ENCODE results near the gene CORIN. TPM values are rescaled to one million over a fixed set of nuclear protein-coding genes. Genes with fewer than 3 reads are reported as not detected.
A peak's percentile ranks its signal among the peaks of the same experiment; 100 is the strongest.

CORIN gene
- total and polyA plus RNA-seq, 2 of the 13 experiments (the other 11 are each of a cell fraction or from before 2014, with no cell fraction given) = 0.84 to 1.2 TPM

GRCh38 chr4:47736146-47736545, 101.7 kb downstream of the CORIN start:
- Histone ChIP-seq H3K9ac (ENCODE audit: insufficient read depth, low read depth, low read length) (no peak overlapping the region), H4K20me1 (ENCODE audit: insufficient read depth, low read length) (no peaks in the 10 kb centered on the region), H3K4me3 (replicated peaks in 1 of 3; ENCODE audit: insufficient read depth in 1 of 3, low read depth in 2 of 3, low read length in 3 of 3) (no peak overlapping the region), H3K4me1 (ENCODE audit: insufficient read depth, low read length) (peaks cover 31% of the 10 kb centered on the region), H3K4me2 (ENCODE audit: low read depth, low read length) (no peak overlapping the region), H2AFZ (ENCODE audit: low read length) (no peak overlapping the region), H3K27me3 (ENCODE audit: control insufficient read depth in 1 of 2, insufficient read depth in 2 of 2, low read length in 2 of 2) (no peaks in the 10 kb centered on the region; a peak in 1 of 5 replicates), H3K79me2 (ENCODE audit: insufficient read depth, low read length) (no peaks in the 10 kb centered on the region), H3K9me3 (ENCODE audit: low read length) (no peaks in the 10 kb centered on the region), H3K36me3 (replicated peaks in 1 of 2; ENCODE audit: control insufficient read depth in 1 of 2, insufficient read depth in 2 of 2, low read length in 2 of 2) (no peaks in the 10 kb centered on the region), H3K27ac (ENCODE audit: extremely low read length, insufficient read depth, low read length) (no peak overlapping the region)
- in situ Hi-C loops (cut with HindIII; ENCODE audit: extremely low pct_ligation_motif_present, low pct_unique_long_range_greater_than_20kb) (no loop called here), intact Hi-C loops (cut with micrococcal nuclease; ENCODE audit: unreplicated experiment) (no loop called here)
- DNase-seq (ENCODE audit: low spot score) (no peak), FAIRE-seq (no peak), ATAC-seq (no peak)
- CTCF ChIA-PET (ENCODE audit: low intra/inter-chr PET ratio, low total read pairs) = no interaction called here
- POLR2A ChIA-PET = no interaction called here
- no peak for TF ChIP-seq TFDP1 (CRISPR knock-in tag; IDR thresholded peaks at IDR 0.05; ENCODE audit: borderline replicate concordance)
- 45% methylated on average over 1 of the region's 1 CpG for WGBS (ENCODE audit: low lambda C conversion rate)
- no TSS peak for BruUV-seq (replicated peaks)

DNA sequence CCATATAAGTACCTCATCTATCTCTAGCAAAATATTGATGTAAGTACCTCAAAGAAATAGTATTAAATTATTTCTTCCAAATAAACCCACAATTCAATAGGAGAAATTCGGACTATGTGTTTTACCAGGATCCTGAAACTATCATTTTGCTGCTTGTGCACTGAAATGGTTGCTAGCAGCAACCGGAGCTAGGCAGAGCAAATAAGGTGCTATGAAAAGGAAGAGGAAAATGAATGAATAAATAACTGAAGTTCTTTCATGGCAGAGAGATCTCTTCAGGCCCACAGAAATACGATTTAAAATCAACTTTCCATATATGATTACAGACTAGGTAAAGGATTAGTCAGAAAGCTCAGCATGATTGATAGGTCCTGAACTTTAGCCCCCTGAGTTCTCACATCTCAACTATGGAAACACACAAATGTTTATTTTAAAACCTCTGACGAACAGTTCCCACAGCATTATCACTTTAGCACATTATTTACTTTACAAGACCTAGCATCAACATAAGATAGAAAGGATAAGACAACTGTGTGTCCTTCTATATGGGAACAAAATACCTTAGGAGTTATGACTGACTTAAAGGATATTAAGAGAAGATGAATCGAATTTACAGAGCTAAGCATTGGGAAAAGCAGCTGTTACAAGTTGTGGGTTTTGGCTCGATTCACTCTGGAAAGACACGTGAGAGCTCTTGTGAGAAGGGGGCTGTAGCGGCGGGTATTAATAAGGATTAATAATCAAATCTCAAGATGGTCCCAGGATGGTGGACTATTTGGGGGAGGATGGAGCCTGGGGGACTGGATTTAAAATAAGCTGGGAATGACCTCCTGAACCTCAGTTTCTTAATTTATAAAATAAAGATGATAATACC, 104.3 kb downstream of the CORIN start:
- H3K4me1 ChIP-seq (ENCODE audit: insufficient read depth, low read length) = peaks cover 37% of the 10 kb centered on the region
- no peak overlapping the region for H2AFZ ChIP-seq (ENCODE audit: low read length)
- no peak overlapping the region; a peak in 1 of 6 replicates for H3K4me3 ChIP-seq (replicated peaks in 1 of 3; ENCODE audit: insufficient read depth in 1 of 3, low read depth in 2 of 3, low read length in 3 of 3)
- POLR2A ChIA-PET = no interaction called here
- H3K27ac ChIP-seq (ENCODE audit: extremely low read length, insufficient read depth, low read length) = peak overlapping the region; percentile 31
- no peaks in the 10 kb centered on the region for H3K79me2 ChIP-seq (ENCODE audit: insufficient read depth, low read length)
- peak overlapping the region; percentile 55 for H3K4me2 ChIP-seq (ENCODE audit: low read depth, low read length)
- H3K9me3 ChIP-seq (ENCODE audit: low read length) = no peaks in the 10 kb centered on the region
- DNase-seq (ENCODE audit: low spot score) (peak; percentile 86), FAIRE-seq (no peak), ATAC-seq (peak; percentile 92)
- intact Hi-C loops (cut with micrococcal nuclease; ENCODE audit: unreplicated experiment) (loop anchor here (1.0 to 2.0 kb wide), 2 partner anchors 17 kb away; no protein-coding TSS in a partner anchor), in situ Hi-C loops (cut with HindIII; ENCODE audit: extremely low pct_ligation_motif_present, low pct_unique_long_range_greater_than_20kb) (no loop called here)
- BruUV-seq (replicated peaks) = no TSS peak
- WGBS (ENCODE audit: low lambda C conversion rate) = 28% methylated on average over 9 of the region's 9 CpGs
- H3K36me3 ChIP-seq (replicated peaks in 1 of 2; ENCODE audit: control insufficient read depth in 1 of 2, insufficient read depth in 2 of 2, low read length in 2 of 2) = no peaks in the 10 kb centered on the region
- H4K20me1 ChIP-seq (ENCODE audit: insufficient read depth, low read length) = no peaks in the 10 kb centered on the region
- no peaks in the 10 kb centered on the region; a peak in 1 of 5 replicates for H3K27me3 ChIP-seq (ENCODE audit: control insufficient read depth in 1 of 2, insufficient read depth in 2 of 2, low read length in 2 of 2)
- CTCF ChIA-PET (ENCODE audit: low intra/inter-chr PET ratio, low total read pairs) = no interaction called here
- H3K9ac ChIP-seq (ENCODE audit: insufficient read depth, low read depth, low read length) = no peak overlapping the region
- peak; percentile 41; the same call in 1 of the 2 replicates for TF ChIP-seq SALL1 (CRISPR knock-in tag; IDR thresholded peaks at IDR 0.05)
- TF ChIP-seq TBX2 (CRISPR knock-in tag; IDR thresholded peaks at IDR 0.05; ENCODE audit: borderline replicate concordance) = peak; percentile 17; the same call in 1 of the 2 replicates
- TF ChIP-seq FOXA3 (CRISPR knock-in tag; IDR thresholded peaks at IDR 0.05) = peak; percentile 73
- TF ChIP-seq SOX13 (IDR thresholded peaks at IDR 0.05) = no peak
- 0 out of 4 replicates have a peak, but pooled peaks of 1 of the 2 experiments have one; percentile 62 for TF ChIP-seq SOX13 (CRISPR knock-in tag; conservative IDR thresholded peaks at IDR 0.05 in 1 of 2, IDR thresholded peaks at IDR 0.05 in 1 of 2)
- 0 out of 2 replicates have a peak, but pooled peaks have one; percentile 41 for TF ChIP-seq NCOA2 (CRISPR knock-in tag; IDR thresholded peaks at IDR 0.05)
- peak; percentile 54; the same call in 1 of the 2 replicates for TF ChIP-seq TBX3 (IDR thresholded peaks at IDR 0.05; ENCODE audit: borderline replicate concordance)
- TF ChIP-seq ZNF609 (CRISPR knock-in tag; IDR thresholded peaks at IDR 0.05; ENCODE audit: borderline replicate concordance) = peak; percentile 50; the same call in 1 of the 2 replicates
- no peak for TF ChIP-seq NFE2L2 (IDR thresholded peaks at IDR 0.05; ENCODE audit: low read length)
- 0 out of 2 replicates have a peak, but pooled peaks have one; percentile 61 for TF ChIP-seq MBD4 (IDR thresholded peaks at IDR 0.05; ENCODE audit: borderline replicate concordance, low read length)

Measured in HepG2 (cell line).